GM18508 (cell line): Measurements from ENCODE around the gene ICAM3.
"Not testable (repeated sequence)": the region's sequence is repeated elsewhere in the genome, so short reads cannot be mapped to it uniquely, and the experiment has no call there.

Experiments used
- ATAC-seq: cut with Tn5 transposase; IDR thresholded peaks from one replicate; pipeline ENCODE4 v1.9.1; 2021; ENCODE audit warnings: moderate number of reproducible peaks; ENCODE audit not compliant: insufficient read depth, unreplicated experiment

ICAM3 gene, protein sequence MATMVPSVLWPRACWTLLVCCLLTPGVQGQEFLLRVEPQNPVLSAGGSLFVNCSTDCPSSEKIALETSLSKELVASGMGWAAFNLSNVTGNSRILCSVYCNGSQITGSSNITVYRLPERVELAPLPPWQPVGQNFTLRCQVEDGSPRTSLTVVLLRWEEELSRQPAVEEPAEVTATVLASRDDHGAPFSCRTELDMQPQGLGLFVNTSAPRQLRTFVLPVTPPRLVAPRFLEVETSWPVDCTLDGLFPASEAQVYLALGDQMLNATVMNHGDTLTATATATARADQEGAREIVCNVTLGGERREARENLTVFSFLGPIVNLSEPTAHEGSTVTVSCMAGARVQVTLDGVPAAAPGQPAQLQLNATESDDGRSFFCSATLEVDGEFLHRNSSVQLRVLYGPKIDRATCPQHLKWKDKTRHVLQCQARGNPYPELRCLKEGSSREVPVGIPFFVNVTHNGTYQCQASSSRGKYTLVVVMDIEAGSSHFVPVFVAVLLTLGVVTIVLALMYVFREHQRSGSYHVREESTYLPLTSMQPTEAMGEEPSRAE

DNA sequence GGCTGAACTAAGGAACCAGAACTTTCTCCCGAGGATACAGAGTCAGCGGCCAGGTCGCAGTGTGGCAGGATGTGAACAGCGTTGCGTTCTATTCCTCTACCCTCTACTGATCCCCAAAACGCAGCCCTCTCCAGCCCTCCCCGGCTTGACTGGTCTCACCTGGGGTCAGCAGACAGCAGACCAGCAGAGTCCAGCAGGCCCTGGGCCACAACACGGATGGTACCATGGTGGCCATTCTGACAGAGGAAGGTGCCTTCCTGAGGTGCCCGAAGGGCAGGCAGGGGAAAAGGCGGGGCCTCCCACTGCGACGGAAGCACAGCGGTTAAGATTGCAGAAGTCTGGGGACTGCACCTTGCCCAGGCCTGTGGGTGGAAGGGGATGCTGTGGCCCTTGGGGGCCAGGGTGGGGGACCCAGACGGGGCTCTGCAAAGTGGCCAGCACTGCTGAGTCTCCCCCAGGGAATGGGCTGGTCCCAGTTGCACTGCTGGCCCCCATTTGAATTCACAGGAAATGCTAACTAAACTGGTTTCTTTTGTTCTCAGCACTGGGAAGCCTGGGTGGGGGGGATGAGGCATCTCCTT, at the start of gene ICAM3:
ICAM3 (minus strand) TSS at position 245 of the 581 bp plus-strand sequence; CDS start at position 235, 10 bp downstream.
- ATAC-seq, result no peak

DNA sequence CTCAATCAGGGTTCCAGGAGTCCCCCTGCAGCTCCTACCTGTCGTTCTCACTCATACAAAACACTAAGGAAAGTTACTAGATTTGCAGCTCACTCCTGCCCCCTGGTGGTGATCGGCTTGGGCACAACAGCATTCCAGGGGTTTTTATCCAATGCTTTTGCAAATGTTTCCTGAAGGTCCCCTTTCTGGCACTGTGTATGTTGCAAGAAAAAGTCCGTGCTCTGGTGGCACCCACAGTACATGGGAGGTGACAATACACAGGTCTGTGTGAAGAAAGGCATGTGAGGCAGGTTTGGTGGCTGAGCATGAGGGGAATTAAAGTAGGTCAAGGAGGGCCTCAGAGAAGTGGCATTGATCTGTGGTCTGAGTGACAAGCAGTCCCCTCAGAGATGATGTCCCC, 49.5 kb upstream of the ICAM3 start:
- ATAC-seq, result no peak

DNA sequence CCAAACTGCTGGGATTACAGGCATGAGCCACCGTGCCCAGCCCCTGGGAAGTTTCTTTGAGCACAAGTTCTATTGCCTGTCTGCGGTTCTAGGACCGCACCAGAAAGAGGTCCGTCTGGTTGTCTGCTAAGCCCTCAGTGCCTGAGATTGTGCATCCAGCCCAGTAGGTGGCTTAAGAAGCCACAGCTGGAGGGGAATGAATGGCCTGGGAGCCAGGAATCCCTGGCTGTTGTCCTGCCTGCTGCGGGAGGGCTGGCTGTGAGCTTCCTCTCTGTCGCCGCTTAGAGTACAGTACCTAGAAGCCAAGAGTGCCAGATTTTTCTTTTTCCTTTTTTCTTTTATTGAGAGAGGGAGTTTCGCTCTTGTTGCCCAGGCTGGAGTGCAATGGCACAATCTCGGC, 45.2 kb upstream of the ICAM3 start:
- no peak for ATAC-seq

DNA sequence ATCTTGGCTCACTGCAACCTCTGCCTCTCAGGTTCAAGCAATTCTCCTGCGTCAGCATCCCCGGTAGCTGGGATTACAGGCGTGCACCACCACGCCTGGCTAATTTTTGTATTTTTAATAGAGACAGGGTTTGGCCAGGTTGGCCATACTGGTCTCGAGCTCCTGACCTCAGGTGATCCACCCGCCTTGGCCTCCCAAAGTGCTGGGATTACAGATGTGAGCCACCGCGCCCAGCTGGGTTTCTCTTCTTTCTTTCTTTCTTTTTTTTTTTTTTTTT, 43.7 kb upstream of the ICAM3 start:
- not testable (repeated sequence) for ATAC-seq

DNA sequence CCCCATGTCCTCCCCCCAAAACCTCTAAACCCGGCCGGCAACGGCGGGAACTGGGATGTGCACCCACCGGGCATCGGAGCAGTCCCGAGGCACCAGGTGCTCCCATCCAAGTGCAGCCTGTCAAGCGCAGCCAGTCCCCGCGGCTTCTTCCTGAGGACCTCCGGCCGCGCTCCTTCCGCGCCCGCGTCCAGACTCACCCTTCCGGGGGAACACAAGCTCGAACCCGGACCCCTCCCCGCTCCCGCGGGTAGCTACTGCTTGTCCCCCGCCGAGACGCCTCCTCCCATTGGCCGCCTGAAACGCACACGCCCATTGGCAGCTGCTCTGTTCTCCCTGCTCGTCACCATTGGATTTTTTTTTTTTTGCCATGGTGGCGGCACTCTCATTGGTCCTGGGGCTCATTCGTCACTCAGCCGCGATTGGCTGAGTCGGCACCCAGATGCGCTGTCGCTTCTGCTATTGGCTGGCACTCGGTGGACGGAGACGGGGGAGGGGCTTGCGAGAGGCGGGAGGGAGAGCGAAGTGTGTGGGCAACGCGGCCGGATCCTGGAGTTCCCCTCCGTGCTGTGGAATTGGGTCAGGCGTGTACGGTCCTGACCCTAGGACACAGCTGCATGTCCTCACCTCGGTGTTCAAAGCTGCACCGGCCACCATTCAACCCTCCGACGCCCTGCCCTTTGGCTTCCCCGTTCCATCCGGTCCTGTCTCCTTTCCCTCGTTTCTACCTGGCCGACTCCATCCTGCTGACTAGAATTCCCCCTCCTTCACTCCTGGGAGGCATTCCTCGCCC, 41.1 kb upstream of the ICAM3 start, which contains the start of gene TYK2:
TYK2 (minus strand) TSS at position 260 of the 790 bp plus-strand sequence. CDS start 2,166 bp downstream, outside the sequence.
- peak; percentile 73 for ATAC-seq

DNA sequence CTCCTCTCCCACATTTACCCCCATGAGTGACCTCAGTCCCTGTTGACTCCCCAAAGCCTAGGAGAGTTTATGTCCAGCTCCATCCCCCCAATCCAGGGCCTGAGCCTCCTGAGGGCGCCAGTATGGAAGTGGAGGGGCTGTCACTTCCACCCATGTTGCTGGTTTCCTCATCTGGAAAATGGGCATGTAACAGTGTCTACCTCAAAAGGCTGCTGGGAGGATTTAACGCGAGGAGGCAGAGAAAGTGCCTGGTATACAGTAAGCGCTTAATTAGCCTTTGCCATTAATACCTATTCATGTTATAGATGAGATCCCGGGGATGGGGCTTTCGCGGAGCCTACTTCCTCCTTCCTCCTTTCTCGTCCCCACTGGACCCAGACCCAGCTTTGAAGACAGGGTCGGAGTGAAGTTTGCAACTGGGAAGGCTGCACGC, 40.5 kb upstream of the ICAM3 start:
- no peak for ATAC-seq

DNA sequence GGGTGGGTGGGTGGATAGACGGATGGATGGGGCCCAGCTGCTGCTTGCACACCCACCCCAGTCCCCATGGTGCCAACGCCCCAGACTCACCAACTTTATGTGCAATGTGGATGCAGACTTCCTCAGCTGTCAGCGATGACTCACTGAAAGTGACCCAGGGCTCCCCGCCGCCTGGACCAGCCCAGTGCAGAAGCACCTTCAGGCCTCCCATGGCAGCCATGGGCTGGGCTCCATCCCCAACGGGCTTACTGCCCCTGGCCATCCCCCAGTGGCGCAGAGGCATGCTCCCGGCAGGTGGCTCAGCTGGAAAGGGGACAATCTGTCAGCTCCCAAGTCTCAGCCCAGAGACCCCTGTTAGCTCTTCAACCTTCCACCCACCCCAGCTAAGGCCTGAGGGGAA, 38.7 kb upstream of the ICAM3 start:
- no peak for ATAC-seq

DNA sequence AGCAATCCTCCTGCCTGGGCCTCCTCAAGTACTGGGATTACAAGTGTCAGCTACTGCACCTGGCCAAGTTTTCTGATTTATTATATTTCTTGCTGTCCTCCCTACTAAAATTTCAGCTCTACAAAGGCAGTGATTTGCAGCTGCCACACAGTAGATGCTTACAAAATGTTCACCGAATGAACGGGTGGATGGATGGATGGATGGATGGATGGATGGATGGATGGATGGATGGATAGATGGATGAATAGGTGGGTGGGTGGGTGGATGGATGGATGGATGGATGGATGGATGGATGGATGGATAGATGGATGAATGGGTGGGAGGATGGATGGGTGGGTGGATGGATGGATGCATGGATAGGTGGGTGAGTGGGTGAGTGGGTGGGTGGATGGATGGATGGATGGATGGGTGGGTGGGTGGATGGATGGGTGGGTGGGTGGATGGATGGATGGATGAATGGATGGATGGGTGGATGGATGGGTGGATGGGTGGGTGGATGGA, 37.8 kb upstream of the ICAM3 start:
- not testable (repeated sequence) for ATAC-seq

DNA sequence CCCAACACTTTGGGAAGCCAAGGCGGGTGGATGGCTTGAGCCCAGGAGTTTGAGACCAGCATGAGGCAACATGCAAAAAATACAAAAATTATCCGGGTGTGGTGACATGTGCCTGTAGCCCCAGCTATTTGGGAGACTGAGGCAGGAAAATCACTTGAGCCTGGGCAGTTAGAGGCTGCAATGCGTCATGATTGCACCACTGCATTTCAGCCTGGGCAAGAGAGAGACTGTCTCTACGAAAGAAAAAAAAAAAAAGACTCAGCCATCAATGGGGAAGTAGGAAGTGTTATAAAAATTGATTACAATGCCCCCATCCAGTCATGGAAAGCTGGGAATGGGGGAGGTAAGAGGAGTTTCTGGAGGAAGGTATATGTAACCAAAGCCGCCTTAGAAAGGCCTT, 35.5 kb upstream of the ICAM3 start:
- no peak for ATAC-seq

DNA sequence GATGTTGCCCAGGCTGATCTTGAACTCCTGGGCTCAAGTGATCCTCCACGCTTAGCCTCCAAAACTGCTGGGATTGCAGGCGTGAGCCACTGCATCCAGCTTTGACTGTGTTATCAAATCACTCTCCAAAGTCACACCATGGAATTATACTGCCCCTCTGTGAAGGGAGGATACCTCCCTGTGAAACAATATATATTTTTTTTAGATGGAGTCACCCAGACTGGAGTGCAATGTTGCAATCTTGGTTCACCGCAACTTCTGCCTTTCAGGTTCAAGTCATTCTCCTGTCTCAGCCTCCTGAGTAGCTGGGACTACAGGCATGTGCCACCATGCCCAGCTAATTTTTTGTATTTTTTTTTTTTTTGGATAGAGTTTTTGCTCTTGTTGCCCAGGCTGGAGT, 33.3 kb upstream of the ICAM3 start:
- no peak for ATAC-seq

DNA sequence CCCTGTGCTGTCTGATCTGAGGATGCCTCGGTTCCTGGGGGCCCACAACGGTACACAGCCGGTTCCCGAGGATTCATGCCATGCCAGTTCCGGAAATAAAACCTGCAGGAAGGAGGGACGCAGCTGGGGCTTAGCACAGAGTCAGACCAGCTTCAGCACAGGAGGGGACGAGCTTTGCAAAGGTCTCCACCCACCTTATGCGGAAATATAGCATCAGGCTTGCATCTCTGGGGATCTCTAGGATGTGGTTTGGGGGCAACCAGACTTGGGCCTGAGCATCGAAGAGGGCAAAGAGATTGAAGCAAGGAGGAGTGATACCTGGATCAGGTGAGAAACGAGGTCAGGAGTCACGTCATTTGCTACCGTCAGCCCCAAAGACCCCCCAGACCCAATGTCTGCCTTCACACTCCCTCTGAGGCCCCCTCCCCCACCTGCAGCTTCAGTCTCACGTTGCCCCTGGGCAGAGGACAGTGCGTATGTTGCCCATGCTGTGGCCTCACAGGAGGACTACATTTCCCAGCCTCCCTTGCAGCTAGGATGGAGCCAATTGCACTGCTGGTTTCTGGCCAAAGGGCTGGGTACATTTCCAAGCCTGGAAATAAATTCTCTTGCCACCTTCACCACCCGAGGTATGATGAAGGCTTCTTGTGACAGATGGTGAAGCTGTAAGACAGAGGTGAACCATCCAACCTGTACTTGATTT, 28.8 kb upstream of the ICAM3 start:
- ATAC-seq, result no peak

DNA sequence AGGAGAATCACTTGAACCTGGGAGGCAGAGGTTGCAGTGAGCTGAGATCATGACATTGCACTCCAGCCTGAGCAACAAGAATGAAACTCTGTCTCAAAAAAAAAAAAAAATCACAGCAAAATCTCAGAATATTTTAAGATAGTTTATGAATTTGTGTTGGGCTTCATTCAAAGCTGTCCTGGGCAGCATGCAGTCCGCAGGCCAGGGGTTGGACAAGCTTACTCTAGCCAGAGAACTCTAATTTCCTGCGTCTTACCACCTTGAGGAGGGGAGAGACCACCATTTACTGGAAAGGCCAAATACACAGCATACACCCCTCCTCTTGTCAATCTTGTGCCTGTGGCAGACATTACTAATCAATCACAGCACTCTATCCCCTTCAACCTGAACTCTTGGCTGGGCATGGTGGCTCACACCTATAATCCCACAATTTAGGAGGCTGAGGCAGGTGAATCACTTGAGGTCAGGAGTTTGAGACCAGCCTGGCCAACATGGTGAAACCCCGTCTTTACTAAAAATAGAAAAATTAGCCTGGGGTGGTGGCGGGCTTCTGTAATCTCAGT, 27.6 kb upstream of the ICAM3 start:
- not testable (repeated sequence) for ATAC-seq

DNA sequence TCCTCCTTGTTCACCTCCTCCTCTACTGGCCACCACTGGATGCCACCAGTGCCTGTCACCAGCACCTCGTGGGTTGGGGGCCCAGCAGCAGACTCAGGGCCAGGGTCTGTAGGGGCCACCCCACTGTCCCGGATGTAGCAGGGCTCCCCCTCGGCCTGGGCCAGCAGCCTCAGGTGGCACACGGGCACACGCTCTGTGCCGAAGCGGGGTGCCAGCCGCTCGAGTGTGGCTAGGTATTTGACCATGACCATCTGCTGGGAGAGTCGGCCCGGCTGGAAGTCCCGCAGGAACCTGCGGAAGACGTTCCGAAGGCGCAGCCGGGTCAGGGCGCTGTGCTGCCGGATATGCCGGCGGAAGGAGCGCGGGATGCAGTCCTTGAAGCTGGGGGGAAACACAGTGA, 26.1 kb upstream of the ICAM3 start:
- no peak for ATAC-seq

DNA sequence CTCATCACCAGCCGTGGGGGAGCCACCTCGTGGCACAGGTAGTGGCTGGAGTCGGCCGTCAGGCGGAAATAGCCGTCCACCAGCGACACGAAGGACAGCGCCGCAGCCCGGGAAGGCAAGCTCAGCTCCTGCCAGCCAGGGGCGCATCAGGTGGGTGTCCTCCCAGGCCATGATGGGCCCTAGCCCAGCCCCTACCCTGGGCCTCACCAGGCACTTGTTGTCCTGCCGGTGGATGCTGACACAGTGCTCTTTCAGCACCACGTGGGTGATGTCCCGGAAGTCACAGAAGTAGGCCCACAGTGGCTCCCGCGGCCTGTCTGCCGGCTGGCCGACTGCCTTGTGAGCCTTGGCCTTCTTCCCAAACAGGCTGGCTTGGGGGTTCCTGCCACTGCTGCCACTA, 25.2 kb upstream of the ICAM3 start:
- ATAC-seq, result no peak

DNA sequence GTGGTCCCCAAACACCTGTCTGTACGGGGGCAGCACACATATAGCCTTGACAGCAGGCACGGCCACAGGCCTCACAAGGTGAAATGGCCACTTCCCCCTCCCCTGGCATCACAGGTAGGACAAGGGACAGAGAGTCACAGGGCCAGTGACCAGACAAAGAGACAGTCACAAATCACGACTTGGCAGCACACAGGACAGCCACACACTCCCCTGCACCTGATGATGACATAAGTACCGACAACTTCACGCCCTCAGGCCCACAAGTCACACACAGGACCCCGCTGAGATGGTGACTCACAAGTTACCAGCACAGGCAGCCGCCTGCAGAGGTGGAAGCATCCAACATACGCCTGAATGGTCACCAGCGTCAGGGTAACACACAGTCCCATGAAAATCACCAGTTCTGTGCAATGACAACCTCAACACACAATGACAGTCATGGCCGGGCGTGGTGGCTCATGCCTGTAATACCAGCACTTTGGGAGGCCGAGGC, 24.4 kb upstream of the ICAM3 start:
- ATAC-seq, result no peak

DNA sequence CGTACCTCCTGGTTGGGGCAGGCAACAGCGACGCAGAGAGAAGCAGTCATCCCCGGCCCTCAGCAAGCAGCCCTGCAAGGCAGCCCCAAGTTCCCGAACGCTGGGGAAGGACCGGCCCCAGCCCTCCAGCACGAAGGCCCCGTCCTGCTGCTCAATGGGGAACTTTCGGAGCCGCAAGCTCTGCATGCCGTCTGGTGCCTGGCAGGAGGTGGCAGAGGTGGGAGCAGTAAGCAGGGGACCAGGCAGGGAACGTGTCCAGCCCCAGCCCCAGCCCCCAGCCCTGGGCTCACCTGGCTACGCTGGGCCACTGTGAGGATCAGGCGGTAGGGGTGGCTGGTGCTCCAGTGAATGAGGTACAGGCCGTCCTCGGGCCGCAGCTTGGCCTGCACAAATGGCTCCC, 22.8 kb upstream of the ICAM3 start:
- no peak for ATAC-seq

DNA sequence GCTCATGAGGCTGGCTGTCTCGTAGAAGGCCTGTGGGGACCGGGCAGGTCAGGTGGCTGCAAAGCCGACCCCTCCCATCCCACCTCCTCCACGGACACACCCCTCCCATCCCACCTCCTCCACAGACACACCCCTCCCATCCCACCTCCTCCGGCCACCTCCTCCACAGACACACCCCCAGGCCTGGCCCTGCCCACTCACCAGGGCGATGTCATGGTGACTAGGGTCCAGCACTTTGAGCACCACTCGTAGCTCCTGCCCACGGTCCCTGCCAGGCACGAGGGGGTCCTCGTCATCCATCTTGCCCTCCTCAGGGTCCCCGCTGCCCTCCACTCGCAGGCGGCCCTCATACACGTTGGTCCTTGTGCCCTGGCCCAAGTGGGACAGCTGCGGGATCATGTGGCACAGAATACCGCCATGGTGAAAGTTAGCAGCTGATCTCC, 22.2 kb upstream of the ICAM3 start:
- ATAC-seq, result no peak

DNA sequence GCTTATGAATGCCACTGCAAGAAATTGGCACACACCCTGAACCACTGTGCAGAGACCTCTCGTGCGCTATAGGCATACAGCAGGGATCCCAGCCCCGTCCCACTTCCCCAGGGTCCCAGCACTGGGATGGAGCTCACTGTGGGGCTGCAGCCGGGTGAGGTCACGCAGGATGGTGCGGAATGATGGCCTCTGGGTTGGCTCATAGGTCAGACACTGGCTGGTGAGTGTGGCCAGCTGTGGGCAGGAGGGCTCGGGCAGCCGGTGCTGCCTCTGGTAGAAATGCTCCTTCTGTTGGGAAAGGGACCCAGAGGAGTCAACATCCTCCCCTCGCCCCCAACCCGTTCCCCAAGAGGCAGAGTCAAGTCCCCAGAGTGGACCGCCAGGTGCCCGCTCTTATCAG, 17.0 kb upstream of the ICAM3 start:
- no peak for ATAC-seq

DNA sequence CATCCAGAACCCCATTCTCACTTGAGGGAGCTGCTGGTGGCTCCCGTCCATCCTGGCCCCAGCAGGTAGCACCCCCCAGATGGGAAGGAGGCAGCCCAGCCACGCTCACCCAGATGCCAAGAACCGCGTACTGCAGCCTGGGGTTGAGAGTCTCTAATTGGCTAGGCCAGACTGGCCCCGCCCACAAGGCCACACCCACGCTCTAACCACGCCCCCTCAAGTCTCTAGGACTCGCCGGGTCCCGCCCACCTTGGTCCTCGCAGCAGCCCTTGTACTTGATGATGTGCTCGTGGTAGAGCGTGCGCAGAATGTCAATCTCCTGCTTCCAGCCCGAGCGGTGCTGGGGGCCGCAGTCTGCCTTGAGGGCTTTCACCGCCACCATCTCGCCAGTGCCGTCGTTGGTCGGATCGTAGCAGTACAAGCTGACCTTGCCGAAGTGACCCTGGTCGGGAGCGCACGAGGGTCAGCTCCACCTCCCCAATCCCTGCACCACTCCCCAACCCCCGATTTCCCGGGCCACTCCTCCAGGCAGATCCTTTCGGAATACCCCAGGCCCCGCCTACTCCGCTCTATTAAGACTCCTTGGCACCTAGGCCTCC, 14.5 kb upstream of the ICAM3 start:
- ATAC-seq, result no peak
